Left renal cortex interstitium (tissue), 4 donors: ENCODE data around the gene ULK4. TPM values are rescaled to one million over a fixed set of nuclear protein-coding genes. Genes with fewer than 3 reads are reported as not detected.
"Not testable (repeated sequence)": the region's sequence is repeated elsewhere in the genome, so short reads cannot be mapped to it uniquely, and the experiment has no call there.

Experiments used
- DNase-seq, 4 donors: peaks; one replicate each; pipeline ENCODE4 v3.0.0-alpha.2; 2013; ENCODE audit warnings: low read depth in 4 of 4, low spot score in 2 of 4, missing footprints in 1 of 4
- polyA plus RNA-seq, 4 donors: library from polyadenylated mRNA; unstranded; fragments of 120-200 nt; gene quantifications; one replicate each; pipeline ENCODE4 v1.2.1, GENCODE V29; 2013; ENCODE audit not compliant: insufficient read length in 4 of 4

The ULK4 gene
- polyA plus RNA-seq, 4 donors, result 3.7 to 5.2 (median 5.1) TPM

- no peak for DNase-seq
These were observed 671.6 kb downstream of the ULK4 start for GRCh38 chr3:41290306-41290705.

- no peak for DNase-seq
These were observed 673.1 kb downstream of the ULK4 start for GRCh38 chr3:41288785-41289184.

- no peak for DNase-seq
These were observed 675.6 kb downstream of the ULK4 start for GRCh38 chr3:41286305-41286704.

GRCh38 chr3:41284934-41285333 lies 677.0 kb downstream of the ULK4 start:
- not testable (repeated sequence) for DNase-seq

- no peak for DNase-seq
These were observed 684.0 kb downstream of the ULK4 start for GRCh38 chr3:41277790-41278465.

- DNase-seq, result no peak
These were observed 685.7 kb downstream of the ULK4 start for GRCh38 chr3:41276191-41276590.

GRCh38 chr3:41274944-41275668 lies 686.8 kb downstream of the ULK4 start:
- no peak for DNase-seq

- DNase-seq, result no peak
These were observed 689.2 kb downstream of the ULK4 start for GRCh38 chr3:41272667-41273066.

GRCh38 chr3:41267975-41268640 lies 693.8 kb downstream of the ULK4 start:
- DNase-seq, result no peak

- no peak for DNase-seq
These were observed 696.1 kb downstream of the ULK4 start for GRCh38 chr3:41265823-41266273.

GRCh38 chr3:41265011-41265545 lies 696.8 kb downstream of the ULK4 start:
- no peak for DNase-seq

GRCh38 chr3:41260063-41260450 lies 701.8 kb downstream of the ULK4 start:
- no peak for DNase-seq

GRCh38 chr3:41259449-41260062 lies 702.3 kb downstream of the ULK4 start:
- no peak for DNase-seq

GRCh38 chr3:41258239-41258800 lies 703.6 kb downstream of the ULK4 start:
- DNase-seq, result no peak

GRCh38 chr3:41251593-41251992 lies 710.3 kb downstream of the ULK4 start:
- DNase-seq, result no peak

GRCh38 chr3:41250825-41251224 lies 711.1 kb downstream of the ULK4 start:
- DNase-seq, result no peak

- DNase-seq, result no peak
These were observed 712.6 kb downstream of the ULK4 start for GRCh38 chr3:41249318-41249717.

- no peak for DNase-seq
These were observed 713.4 kb downstream of the ULK4 start for GRCh38 chr3:41248525-41248924.

GRCh38 chr3:41247055-41248004 lies 714.6 kb downstream of the ULK4 start:
- DNase-seq, result no peak
